ENCODE results near the gene SLC46A3. TPM values are rescaled to one million over a fixed set of nuclear protein-coding genes. Genes with fewer than 3 reads are reported as not detected.

SLC46A3 gene
- total RNA-seq, 1 donor from 2014 or later = 7.7 TPM

GRCh38 chr13:28750187-28751045 lies 31.6 kb upstream of the SLC46A3 start:
- Mint-ChIP-seq H3K27me3 (ENCODE audit: unreplicated experiment) (peaks cover 7% of the 10 kb centered on the region), H3K4me1 (ENCODE audit: unreplicated experiment) (peaks cover 48% of the 10 kb centered on the region), H3K9me3 (ENCODE audit: unreplicated experiment) (peaks cover 5% of the 10 kb centered on the region), H3K4me3 (ENCODE audit: unreplicated experiment) (no peak overlapping the region), H3K36me3 (ENCODE audit: low read depth, unreplicated experiment) (no peaks in the 10 kb centered on the region), H3K27ac (ENCODE audit: unreplicated experiment) (no peak overlapping the region)
- TF ChIP-seq CTCF (IDR thresholded peaks at IDR 0.05; ENCODE audit: unreplicated experiment) = no peak
- no peak for DNase-seq (ENCODE audit: low spot score)

- no peak overlapping the region for H3K4me3 Mint-ChIP-seq (ENCODE audit: unreplicated experiment)
- H3K9me3 Mint-ChIP-seq (ENCODE audit: unreplicated experiment) = peaks cover 5% of the 10 kb centered on the region
- DNase-seq (ENCODE audit: low spot score) = no peak
- TF ChIP-seq CTCF (IDR thresholded peaks at IDR 0.05; ENCODE audit: unreplicated experiment) = no peak
- H3K4me1 Mint-ChIP-seq (ENCODE audit: unreplicated experiment) = peaks cover 56% of the 10 kb centered on the region
- no peak overlapping the region for H3K27ac Mint-ChIP-seq (ENCODE audit: unreplicated experiment)
- H3K36me3 Mint-ChIP-seq (ENCODE audit: low read depth, unreplicated experiment) = no peaks in the 10 kb centered on the region
- no peaks in the 10 kb centered on the region for H3K27me3 Mint-ChIP-seq (ENCODE audit: unreplicated experiment)
Observed at GRCh38 chr13:28747851-28748250, 29.1 kb upstream of the SLC46A3 start.

GRCh38 chr13:28746287-28746612 lies 27.5 kb upstream of the SLC46A3 start:
- no peak overlapping the region for H3K4me3 Mint-ChIP-seq (ENCODE audit: unreplicated experiment)
- H3K27me3 Mint-ChIP-seq (ENCODE audit: unreplicated experiment) = no peaks in the 10 kb centered on the region
- no peak overlapping the region for H3K27ac Mint-ChIP-seq (ENCODE audit: unreplicated experiment)
- no peaks in the 10 kb centered on the region for H3K36me3 Mint-ChIP-seq (ENCODE audit: low read depth, unreplicated experiment)
- H3K9me3 Mint-ChIP-seq (ENCODE audit: unreplicated experiment) = peaks cover 5% of the 10 kb centered on the region
- H3K4me1 Mint-ChIP-seq (ENCODE audit: unreplicated experiment) = peaks cover 53% of the 10 kb centered on the region
- DNase-seq (ENCODE audit: low spot score) = no peak
- TF ChIP-seq CTCF (IDR thresholded peaks at IDR 0.05; ENCODE audit: unreplicated experiment) = no peak

GRCh38 chr13:28744656-28745055 lies 25.9 kb upstream of the SLC46A3 start:
- H3K36me3 Mint-ChIP-seq (ENCODE audit: low read depth, unreplicated experiment) = no peaks in the 10 kb centered on the region
- no peak for TF ChIP-seq CTCF (IDR thresholded peaks at IDR 0.05; ENCODE audit: unreplicated experiment)
- H3K27ac Mint-ChIP-seq (ENCODE audit: unreplicated experiment) = peak overlapping the region; percentile 90
- H3K4me1 Mint-ChIP-seq (ENCODE audit: unreplicated experiment) = peaks cover 39% of the 10 kb centered on the region
- no peak overlapping the region for H3K4me3 Mint-ChIP-seq (ENCODE audit: unreplicated experiment)
- peaks cover 8% of the 10 kb centered on the region for H3K9me3 Mint-ChIP-seq (ENCODE audit: unreplicated experiment)
- no peak for DNase-seq (ENCODE audit: low spot score)
- peaks cover 1% of the 10 kb centered on the region for H3K27me3 Mint-ChIP-seq (ENCODE audit: unreplicated experiment)

- H3K9me3 Mint-ChIP-seq (ENCODE audit: unreplicated experiment) = peaks cover 4% of the 10 kb centered on the region
- peak; percentile 8 for DNase-seq (ENCODE audit: low spot score)
Observed at GRCh38 chr13:28744091-28744536, 25.3 kb upstream of the SLC46A3 start.

More at GRCh38 chr13:28744091-28744536, 25.3 kb upstream of the SLC46A3 start:
- peak overlapping the region; percentile 90 for H3K27ac Mint-ChIP-seq (ENCODE audit: unreplicated experiment)
- no peak for TF ChIP-seq CTCF (IDR thresholded peaks at IDR 0.05; ENCODE audit: unreplicated experiment)
- H3K27me3 Mint-ChIP-seq (ENCODE audit: unreplicated experiment) = peaks cover 1% of the 10 kb centered on the region
- peaks cover 39% of the 10 kb centered on the region for H3K4me1 Mint-ChIP-seq (ENCODE audit: unreplicated experiment)
- H3K36me3 Mint-ChIP-seq (ENCODE audit: low read depth, unreplicated experiment) = no peaks in the 10 kb centered on the region
- H3K4me3 Mint-ChIP-seq (ENCODE audit: unreplicated experiment) = no peak overlapping the region
